PC-9 (cell line): ENCODE results near the gene TUBA3E.

Experiments
- CTCF ChIP-seq: fragments of 200-600 bp; sonication (generic); conservative IDR thresholded peaks from 2 replicates; pipeline ENCODE4 v1.6.1; 2017; ENCODE audit warnings: mixed run types, antibody characterized with exemption, mild to moderate bottlenecking, moderate library complexity
- EZH2 ChIP-seq: fragments of 200-600 bp; sonication (generic); IDR thresholded peaks from 2 replicates; pipeline ENCODE4 v1.8.0; 2017; ENCODE audit warnings: antibody characterized with exemption, low read depth

- TF ChIP-seq CTCF (no peak), EZH2 (no peak)
Observed at GRCh38 chr2:130190237-130190636, 8.0 kb downstream of the TUBA3E start.
